ENCODE measurements around the gene NHERF2.

NHERF2 gene

GRCh38 chr16:2026461-2027023 is at the start of gene NHERF2:
TSS of gene NHERF2 (plus strand) at chr16:2026902. CDS start at chr16:2027006, 104 bp downstream.
- no peak for DNase-seq

- no peak for DNase-seq
Observed at GRCh38 chr16:1976951-1977874, 49.5 kb upstream of the NHERF2 start.

- DNase-seq = no peak
Observed at GRCh38 chr16:1977875-1978268, 48.8 kb upstream of the NHERF2 start.

DNA sequence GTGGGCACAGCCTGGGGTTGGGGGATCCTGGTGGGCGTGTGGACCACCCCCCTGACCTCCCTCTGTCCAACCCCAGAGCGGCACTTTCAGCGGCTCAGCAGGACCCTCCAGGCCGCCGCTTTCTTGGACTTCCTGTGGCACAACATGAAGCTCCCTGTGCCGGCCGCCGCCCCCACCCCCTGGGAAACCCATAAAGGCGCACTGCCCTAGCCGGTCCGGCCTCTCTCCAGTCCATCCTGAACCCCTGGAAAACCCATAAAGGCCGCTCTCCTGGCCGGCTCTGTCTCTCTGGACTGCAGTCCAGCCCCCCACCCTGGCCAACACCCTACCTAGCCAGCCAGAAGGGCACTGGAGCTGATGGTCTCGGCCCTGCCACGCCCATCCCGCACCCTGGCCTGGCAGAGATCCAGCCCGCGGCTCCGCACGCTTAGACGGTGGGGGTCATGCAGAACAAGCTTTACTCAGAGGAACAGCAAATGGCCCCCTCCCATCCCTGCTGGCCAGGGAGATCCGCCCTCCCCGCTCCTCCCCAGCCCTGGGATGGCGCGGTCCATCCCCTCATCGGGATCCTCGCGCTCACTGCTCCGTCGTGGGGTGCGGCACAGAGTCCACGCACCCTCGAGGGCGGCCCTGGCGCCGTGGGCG is 48.1 kb upstream of the NHERF2 start:
- no peak for DNase-seq

- DNase-seq = no peak
Observed at GRCh38 chr16:1979271-1980029, 47.3 kb upstream of the NHERF2 start.

- no peak for DNase-seq
Observed at GRCh38 chr16:1980030-1980769, 46.5 kb upstream of the NHERF2 start.

DNA sequence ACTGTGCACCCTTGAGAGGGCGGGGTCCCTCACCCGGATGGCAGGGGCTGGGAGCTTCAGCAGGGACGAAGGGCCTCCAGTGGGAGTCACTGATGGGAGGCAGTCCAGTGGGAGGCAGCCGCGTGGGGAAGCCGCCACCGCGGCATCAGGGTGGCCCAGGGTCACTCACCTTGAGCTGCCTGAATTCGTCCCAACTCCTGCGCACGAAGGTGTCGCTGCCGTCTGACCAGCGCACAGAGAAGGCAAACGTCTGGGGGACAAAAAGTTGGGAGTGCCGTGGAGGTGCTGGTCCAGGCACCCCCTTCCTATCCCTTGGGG is 46.0 kb upstream of the NHERF2 start:
- DNase-seq = no peak

GRCh38 chr16:1981398-1981836 is 45.3 kb upstream of the NHERF2 start, which contains the start of gene NOXO1:
TSS of gene NOXO1 (minus strand) at chr16:1981469. CDS start at chr16:1981179, 290 bp downstream.
- no peak for DNase-seq

DNA sequence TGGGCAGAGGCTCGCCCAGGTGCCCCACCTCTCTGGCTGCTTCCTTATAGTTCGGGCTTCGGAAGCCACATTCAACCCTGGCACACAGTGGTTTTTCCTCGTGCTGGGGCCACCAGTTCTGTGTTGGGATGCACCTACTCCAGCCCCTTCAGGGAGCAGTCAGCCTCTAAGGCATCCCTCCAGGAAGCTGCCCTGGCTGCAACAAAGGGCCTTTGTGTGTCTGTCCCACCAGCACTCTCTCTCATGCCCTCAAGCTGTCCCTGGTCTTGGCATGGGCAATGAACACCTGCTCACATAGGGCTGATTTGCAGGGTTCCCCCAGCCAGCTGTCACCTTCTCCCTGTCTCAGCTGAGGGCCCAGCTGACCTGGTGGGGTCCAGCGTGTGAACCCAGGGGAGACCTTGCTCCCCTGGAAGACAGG is 44.7 kb upstream of the NHERF2 start:
- no peak for DNase-seq

- no peak for DNase-seq
Observed at GRCh38 chr16:1982991-1983543, 43.6 kb upstream of the NHERF2 start.

DNA sequence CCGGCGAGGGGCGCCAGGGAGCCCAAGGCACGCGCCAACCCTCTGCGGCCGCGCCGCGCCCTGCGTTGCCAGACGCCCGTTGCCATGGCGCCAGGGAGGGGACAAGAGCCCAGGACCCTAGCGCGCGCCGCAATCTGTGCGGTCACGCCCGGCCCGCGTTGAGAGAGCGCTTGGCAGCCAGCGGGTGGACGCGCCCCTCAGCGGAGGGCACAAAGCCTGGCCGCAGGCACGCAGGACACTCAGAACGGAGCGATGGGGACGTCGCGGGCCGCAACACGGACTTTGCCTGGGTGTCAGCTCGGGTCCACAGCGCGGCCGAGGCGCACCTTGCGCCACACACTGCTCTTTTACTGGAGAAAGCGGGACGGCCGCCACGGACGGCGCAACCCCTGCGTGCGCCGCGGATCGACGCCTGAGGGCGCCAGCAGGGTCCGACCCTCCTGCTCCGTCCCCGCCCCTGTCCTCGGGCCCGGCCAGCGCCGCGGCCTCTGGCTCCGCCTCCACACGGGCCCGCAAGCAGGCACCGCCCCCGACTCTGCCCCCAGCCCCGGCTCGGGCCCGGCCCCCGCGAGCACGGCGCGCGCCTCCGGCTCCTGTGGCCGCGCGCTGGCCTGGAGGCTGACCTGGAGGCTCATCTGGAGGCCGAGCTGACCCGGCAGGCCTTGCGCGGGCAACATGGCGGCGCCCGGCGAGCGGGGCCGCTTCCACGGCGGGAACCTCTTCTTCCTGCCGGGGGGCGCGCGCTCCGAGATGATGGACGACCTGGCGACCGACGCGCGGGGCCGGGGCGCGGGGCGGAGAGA is 43.0 kb upstream of the NHERF2 start, which contains the start of gene GFER:
Gene GFER, plus strand, starts transcription at position 650 of the 803 bp plus-strand sequence. Its CDS starts 26 bp downstream, at position 676.
- DNase-seq = peak; percentile 71 to 72

DNA sequence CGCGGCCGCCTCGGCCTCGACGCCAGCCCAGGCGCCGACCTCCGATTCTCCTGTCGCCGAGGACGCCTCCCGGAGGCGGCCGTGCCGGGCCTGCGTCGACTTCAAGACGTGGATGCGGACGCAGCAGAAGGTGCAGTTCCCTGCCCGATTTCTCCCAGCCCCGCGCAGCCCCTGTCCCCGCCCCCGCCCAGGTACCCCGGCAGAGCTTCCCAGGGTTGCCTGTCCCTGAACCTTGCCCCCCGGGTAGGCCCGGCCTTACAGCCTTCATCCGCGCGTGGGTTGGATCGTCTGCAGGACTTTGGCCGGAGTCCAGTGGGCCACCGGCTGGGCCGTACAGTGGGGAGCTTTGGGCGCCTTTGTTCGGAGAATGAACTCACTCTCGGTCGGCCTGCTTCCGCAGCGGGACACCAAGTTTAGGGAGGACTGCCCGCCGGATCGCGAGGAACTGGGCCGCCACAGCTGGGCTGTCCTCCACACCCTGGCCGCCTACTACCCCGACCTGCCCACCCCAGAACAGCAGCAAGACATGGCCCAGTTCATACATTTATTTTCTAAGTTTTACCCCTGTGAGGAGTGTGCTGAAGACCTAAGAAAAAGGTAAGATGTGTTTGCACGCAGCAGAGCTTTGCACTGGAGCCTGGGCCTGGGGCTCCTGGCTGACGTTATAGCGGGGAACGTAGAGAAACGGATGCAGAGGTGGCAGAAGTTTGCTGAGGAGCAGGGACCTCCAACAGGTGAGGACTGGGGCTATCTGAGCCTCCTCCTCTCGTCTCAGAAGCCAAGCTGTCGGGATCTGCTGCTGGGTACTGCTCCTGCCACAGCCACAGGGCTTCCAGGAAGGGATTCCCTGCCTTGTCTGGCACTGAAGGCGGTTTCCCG is 42.1 kb upstream of the NHERF2 start:
- DNase-seq = no peak

DNA sequence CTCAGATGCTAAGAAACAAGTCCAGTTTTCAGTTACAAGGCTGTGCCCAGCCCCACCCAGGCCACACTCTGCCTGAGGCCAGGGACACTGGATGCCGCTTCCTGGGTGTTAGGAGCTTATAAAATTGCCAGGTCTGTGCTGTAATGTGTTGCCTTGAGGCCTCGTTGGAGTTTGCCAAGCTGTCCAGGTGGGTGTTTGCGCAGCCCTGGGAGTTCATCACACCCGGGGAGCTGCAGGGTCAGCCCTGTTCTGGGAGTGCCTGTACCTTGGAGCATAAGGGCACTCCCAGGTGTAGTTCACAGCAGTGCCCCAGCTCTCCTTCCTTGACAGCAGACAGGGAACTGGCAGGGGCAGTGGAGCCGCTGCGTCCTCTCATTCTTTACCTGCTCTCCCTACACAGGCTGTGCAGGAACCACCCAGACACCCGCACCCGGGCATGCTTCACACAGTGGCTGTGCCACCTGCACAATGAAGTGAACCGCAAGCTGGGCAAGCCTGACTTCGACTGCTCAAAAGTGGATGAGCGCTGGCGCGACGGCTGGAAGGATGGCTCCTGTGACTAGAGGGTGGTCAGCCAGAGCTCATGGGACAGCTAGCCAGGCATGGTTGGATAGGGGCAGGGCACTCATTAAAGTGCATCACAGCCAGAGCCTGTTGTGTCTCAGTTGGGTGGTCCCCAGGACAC is 41.1 kb upstream of the NHERF2 start:
- DNase-seq = no peak

- DNase-seq = no peak
Observed at GRCh38 chr16:1987198-1987597, 39.5 kb upstream of the NHERF2 start.

- DNase-seq = no peak
Observed at GRCh38 chr16:1989209-1990100, 37.2 kb upstream of the NHERF2 start, which contains the start of gene SYNGR3. TSS of gene SYNGR3 (plus strand) at chr16:1989970. CDS start at chr16:1990103, 133 bp downstream.

DNA sequence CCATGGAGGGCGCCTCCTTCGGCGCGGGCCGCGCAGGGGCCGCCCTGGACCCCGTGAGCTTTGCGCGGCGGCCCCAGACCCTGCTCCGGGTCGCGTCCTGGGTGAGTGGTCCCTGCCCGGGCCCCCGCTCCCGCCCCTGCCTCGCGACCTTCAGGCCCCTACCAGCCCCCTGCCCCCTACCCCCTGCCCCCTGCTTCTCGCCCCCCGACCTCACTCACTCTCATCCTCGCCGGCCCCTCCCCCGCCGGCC is 36.7 kb upstream of the NHERF2 start:
- no peak for DNase-seq

- DNase-seq = no peak
Observed at GRCh38 chr16:1990351-1991134, 36.2 kb upstream of the NHERF2 start.

- no peak for DNase-seq
Observed at GRCh38 chr16:1991135-1991551, 35.6 kb upstream of the NHERF2 start.

Measured in stimulated activated CD4-positive, alpha-beta T cell treated with anti-CD3 and anti-CD28 coated beads, Interleukin-2, amount 100 ng/mL, for 48 hours (primary cell).